HG03558 (cell line): ENCODE results near the gene SH3GL2.
"Not testable (repeated sequence)": the region's sequence is repeated elsewhere in the genome, so short reads cannot be mapped to it uniquely, and the experiment has no call there.

ENCODE experiments used
- ATAC-seq: cut with Tn5 transposase; IDR thresholded peaks from one replicate; pipeline ENCODE4 v1.9.1; 2021; ENCODE audit warnings: moderate number of reproducible peaks; ENCODE audit not compliant: unreplicated experiment; ENCODE audit errors: extremely low read depth

The SH3GL2 gene

DNA sequence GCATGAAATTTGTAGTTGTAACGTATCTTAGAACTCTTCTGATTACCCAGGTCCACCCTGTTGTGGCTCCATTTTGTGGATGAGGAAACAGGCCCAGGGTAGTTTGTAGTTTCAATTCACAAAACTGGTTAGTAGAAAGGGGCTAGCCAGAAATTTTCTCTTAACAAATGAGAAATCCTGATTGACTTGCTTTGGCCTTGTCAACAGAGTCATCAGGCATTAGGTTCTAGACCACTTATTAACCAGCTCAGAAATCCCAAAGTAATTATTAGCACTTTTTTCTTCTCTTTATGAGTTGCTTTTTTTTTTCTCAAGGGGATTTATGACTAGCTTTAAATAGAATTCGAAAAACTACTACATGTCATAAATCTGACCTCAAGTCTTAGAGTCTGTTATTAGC lies 160.2 kb downstream of the SH3GL2 start:
- no peak for ATAC-seq

DNA sequence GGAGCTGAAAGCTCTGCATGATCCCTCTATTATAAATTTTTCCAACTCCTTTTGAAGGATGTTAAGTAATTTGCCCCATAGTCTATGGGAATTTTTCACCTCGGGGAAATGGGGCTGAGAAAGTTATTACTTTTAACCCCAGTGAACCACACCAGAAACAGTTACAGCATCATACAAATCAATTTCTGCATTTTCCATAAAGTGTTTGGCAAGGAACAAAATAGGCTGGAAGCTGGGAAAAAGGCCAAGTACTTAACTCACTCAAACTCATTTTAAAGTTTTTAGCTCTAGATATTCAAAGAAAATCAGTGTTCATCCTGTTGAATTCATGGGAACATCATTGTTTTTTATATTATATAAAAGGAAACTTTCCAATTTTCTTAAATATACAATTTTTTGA lies 160.9 kb downstream of the SH3GL2 start:
- ATAC-seq, result no peak

DNA sequence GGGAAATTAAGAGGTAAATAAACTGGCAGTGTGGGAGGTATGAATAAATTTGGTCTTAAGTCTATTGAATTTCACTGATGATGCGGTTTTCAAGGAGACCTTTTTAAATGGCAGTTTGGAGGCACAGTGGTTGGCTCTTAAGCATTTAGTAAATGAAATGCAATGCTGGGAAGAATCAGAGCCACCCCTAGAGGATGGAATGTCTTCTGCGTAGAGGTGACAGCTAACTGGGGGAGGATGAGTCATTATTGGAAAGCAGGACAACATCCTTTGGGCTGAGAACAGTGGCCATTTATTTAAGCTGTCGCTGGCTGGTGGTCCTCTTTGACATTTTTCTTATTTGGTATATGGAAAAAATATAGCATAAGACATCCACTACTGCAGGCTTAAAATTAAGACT lies 163.2 kb downstream of the SH3GL2 start:
- no peak for ATAC-seq

DNA sequence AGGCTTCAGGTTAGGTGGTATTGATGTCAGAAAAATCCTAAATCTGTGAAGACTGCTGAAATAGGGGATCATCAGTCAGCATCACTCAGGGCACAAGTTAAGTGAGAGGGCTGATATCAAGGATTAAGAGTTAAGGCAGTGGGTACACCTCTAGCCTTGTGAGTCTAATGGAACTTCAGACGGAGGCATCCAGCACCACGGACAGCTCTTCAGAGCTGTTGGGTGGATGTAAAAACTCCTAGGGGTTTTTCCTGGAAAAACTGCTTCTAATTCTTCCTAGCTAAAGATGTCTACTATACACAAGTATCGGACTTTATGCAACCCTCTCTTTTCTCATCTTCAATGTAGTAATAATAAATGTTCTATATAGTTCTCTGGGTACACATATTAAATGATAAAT lies 165.9 kb downstream of the SH3GL2 start:
- no peak for ATAC-seq

DNA sequence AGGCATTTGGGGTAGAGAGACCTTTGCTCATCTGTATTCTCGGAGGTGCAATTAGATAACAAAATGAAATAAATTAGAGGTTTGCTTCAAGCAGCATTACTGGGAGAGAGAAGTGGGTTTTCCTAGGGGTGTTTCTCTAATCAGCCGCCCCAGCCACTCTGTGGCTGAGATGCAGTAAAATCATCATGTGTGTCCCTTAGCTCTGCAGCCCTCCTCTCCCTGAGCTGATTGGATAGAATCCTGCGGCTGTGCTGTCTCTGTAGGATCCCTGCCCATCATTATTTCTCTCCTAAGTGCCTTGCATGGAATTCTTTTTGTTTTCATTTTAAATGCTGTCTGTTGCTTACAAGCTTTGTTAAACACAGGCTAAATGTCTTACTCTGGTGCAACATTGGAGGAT lies 171.4 kb downstream of the SH3GL2 start:
- ATAC-seq, result no peak

DNA sequence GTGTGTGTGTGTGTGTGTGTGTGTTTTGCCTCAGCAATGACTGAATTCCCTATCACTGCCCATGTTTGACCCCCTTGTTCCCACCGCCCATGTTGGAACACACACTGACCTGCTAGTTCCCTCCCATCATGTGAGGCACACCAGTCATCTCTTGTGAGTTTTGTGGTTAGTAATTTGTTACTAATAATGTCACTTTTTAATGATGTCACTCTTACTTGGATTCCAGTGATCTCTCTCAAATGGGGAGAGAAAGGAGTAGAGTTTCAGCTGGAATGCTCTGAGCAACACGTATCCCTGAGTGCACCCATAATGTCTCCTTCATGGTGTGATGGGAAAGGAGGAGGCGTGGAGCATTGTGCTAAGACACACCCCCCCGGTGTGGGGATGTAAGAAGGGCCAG lies 172.6 kb downstream of the SH3GL2 start:
- ATAC-seq, result no peak

DNA sequence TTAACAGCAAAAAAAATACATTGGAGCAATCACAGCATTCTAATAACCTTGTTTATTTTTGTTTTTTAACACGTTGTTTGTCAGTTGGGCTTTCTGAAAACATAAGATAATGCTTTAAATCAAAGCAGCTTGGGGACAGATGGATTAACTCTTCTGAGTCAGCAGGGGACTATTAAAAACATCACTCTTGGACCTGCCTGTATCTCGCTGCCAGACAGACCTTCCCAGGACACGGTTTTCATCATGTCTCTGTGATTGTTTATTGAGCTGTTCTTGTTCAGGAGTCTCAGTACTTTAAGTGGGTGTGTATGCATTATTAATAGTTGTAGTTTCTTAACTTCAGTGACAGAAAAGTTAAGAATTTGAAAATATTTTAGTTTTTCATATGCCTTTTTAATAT lies 173.2 kb downstream of the SH3GL2 start:
- ATAC-seq, result no peak

DNA sequence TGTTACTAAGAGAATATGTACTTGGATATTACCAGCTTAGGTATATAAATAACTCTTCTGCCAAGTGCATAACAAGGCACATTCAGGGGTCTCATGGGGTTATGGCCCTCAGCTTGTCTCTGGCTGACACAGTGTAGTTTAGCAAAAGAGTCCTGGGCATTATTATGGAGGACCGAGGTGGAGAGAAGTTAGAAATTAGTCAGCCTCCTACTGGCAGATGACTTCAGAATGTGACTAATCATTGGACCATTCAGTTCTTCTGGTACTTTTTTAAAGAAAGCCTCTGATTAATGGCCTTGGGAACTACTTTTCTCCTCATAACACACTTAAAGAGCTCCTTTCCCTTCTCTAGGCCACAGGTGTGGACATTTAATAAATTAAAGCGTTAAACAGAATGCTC lies 178.9 kb downstream of the SH3GL2 start:
- no peak for ATAC-seq

DNA sequence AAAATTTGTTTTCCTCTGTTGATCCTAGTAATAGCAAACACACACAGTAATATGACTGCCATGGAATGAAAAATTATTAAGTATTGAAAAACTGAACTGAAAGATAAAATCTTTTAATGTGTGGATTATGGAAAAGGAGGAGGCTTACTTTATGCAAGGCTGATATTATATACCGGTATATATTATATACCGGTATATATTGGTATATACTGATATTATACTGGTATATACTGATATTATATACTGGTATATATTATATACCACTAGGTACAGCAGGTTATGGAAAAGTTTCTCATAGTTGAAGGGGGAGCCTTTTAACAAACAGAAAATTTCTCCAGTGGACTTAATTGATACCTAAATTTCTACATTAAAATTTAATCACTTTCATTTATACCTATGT lies 181.4 kb downstream of the SH3GL2 start:
- ATAC-seq, result no peak

DNA sequence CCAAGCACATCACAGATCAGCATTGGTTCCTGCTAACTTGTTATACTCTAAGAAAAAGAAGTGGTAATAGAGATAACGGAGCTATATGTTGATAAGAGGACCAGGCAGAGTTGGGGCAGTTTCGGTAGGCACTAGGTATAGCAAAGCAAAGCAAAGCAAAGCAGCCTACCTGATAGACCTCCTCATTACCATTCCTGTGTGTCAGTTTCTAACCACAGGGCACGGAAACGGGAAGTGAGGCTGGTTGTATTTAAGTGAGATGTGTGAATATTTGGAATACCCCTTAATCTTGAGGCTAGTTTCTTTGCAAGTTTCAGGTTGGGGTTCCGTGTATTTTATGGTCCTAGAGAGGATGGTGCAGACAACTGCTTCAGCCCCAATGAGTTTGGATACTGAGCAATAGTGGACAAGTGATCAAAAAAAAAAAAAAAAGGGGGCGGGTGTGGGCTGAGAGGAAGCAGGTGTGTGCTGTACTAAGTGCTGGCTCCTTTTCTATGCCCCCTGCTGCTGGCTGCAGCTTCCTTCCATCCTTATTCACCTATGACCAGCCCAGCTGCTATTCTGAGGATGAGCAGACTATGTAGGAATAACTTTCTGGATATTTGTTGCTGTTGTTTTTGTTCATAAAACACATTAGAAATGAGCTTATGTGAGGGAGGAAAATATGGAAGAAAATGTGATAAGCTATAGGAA lies 183.3 kb downstream of the SH3GL2 start:
- no peak for ATAC-seq

DNA sequence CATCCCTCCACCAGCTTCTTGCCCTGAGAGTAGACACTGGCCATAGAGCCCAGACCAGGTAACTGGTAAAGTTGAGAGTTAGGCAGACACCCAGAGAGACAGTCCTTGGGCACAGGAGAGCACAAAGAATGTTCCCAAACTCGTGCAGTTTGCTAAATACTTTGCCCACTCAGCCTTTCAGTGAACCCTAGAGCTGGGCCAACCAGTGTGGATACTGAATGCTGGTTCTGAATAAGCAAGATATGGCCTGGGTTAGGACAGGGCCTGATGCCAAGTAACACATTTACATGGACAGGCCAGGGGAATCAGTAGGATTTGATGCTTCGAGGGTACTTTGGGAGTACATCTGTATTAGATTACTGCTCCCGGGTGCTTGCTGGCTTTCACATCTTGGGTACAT lies 185.4 kb downstream of the SH3GL2 start:
- ATAC-seq, result no peak

DNA sequence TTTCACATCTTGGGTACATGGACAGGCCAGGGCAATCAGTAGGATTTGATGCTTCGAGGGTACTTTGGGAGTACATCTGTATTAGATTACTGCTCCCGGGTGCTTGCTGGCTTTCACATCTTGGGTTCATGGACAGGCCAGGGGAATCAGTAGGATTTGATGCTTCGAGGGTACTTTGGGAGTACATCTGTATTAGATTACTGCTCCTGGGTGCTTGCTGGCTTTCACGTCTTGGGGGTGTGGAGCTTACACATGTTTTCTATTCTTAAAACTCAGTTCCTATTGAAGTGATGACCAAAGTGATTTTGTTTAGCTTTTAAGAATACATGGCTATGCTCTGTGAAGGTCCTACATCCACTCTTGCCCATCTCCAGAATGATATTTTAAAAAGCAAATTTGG lies 186.3 kb downstream of the SH3GL2 start:
- ATAC-seq, result not testable (repeated sequence)

DNA sequence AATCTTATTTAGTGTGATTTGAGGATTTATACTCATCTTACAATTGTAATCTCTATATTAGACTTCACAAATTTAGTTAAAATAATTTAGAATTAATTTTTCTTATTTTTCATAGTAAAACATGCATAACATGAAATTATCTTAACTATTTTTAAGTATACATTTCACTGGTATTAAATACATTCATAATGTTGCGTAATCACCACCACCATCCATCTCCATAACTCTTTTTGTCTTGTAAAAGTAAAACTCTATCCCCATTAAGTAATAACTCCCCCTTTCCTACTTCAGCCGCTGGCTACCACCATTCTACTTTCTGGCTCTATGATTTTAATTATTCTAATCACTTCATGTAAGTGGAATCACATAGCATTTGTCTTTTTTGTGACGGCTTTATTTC lies 193.4 kb downstream of the SH3GL2 start:
- no peak for ATAC-seq

DNA sequence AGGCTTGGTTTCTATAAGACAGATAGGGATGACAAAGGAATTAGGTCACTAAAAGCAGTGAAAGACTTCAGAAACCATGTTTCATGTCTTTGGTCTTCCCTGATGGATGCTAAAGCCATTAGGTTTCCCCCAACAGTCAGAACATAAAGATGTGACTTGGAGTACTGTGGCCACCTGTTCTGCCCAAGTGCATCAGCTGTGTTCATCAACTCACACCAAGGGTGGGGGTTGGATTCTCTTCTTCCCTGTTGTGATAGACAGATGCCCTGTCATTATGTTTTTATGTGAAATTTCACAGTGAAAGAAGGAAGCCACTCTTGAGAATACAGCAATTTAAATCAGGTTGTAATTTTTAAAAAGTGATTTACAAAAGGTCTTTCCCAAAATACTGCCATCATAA lies 196.8 kb downstream of the SH3GL2 start:
- no peak for ATAC-seq

DNA sequence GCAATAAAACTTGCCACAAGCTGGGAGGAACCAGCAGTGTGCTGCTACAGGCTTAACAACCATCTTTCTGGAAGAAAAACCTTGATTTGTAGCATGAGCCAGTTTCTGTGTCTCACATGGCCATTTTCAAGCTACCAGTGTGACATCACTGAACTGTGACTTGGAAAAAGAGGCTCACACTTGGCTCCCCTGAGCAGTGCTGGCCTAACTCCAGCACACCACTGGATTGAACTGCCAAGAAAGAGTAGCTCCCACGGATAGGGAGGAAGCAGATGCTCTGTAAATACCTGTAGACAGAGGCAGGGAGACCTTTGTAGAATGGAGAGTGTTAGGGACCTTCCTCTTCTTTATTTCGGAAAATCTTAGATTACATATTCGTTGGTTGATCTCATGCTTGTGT lies 197.9 kb downstream of the SH3GL2 start:
- ATAC-seq, result no peak

DNA sequence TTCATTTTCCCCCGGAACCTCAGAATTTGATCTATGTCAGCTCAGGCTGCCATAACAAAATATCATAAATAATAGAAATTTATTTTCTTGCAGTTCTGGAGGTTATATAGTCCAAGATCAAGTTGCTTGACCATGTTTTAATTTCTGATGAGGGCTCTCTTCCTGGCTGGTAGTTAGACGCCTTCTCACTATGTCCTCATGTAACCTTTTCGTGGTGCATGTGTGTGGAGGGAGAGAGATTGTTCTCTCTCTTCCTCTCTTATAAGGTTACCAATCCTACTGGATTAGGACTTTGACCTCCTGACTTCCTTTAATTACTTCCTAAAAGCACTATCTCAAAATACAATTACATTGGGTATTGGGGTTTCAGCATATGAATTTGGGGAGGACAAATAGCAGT lies 198.6 kb downstream of the SH3GL2 start:
- no peak for ATAC-seq

DNA sequence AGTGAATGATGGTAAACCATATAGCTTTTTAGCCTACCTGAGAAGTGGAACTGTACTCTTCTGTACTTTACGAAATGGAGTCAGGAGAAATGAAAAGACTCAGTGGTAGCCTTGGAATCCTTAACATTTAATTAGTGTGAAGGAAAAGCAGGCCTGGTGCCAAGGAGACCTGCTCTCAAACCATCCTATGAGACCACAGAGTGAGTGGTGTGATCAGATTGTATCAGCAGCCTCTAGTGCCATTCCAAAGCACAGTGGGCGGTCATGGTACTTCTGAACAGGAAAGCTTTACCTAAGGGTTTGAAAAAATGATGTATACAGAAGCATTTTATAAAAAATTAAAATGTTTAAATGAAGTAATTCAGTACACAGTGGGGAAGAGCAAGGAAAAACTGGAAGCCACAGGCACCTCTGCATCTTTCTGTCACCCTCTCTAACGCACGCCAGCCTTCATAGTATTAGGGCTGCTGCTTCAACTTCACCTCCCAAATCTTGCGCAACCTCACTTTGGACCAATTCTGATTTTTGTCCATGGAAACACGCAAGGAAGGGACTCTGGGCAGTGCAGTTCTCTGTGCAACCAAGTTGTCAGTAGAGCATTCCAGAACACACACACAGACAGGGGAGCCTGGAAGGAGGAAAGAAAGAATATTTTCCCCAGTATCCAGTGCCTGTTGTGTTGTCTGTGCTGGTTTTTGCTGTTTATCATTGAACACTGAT lies 203.7 kb downstream of the SH3GL2 start:
- ATAC-seq, result no peak

DNA sequence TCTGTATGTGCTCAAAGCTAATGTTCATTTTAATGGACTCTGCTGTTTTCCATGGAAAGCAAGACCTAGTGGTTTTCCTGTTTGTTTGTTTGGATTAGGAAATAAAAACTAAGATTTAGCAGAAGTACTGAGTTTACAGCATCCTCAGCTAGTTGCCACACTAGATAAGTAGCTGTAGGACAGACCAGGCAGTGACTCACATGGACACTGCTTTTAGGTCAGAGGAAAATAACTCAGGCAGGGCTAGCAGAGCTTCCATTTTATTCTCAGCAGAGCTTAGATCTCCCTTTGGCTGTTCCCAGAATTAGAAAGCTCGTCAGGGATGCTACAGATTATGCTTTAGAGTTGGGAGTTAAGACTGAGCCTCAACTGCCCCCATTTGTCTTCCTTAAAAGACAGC lies 204.4 kb downstream of the SH3GL2 start:
- no peak for ATAC-seq

DNA sequence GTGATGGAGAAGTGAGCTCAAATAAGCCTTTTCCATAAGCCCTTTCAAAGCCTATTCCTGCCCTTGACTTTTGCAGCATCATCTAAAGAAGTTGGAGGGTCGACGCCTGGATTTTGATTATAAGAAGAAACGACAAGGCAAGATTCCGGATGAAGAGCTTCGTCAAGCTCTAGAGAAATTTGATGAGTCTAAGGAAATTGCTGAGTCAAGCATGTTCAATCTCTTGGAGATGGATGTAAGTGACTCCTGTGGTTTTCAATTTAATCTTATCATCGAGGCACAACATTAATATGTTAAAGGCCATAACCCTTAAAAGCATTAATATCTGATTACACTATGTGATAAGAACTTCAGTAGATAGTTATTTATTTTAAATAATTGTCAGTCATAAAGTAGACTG lies 210.4 kb downstream of the SH3GL2 start:
- no peak for ATAC-seq

DNA sequence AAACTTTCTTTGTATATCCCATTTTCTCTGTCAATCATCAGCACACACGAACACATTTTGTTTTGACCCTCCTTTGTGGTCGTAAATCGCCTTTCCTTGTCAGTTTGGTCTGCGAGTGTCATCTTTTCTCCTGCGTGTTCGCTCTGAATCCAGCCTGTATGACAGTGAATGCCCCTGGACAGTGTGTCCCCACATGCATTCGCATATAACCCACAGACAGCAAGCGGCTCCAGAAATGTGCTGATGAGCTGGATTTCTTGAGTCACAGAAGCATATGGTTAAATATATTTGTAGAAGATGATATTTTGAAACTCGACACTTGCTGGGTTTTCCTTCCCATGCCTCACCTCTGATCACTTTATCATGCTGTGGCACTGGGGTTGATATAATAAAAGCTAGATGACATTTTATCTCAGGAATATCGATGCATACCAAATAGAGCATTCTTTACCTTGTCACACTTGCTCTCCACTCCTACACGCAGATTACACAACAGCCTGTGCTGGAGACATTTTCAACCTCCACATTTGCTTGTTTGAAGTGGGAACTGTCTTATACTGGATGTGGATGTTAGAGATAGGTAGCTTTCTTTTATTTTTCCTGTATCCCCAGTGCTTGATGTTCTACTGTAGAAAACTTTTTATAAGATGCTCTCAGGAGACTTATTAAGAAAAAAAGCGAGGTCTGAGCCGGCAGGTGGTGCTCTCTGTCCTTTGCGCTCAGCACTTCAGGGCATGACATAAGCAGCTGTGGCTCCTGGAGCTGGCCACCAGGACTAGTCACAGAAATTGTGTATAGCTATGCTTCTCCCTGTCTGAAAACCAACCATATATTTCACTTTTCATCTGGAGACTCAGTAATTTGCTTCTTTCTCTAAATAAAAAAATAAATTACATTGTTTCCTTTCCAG lies 215.1 kb downstream of the SH3GL2 start:
- no peak for ATAC-seq

DNA sequence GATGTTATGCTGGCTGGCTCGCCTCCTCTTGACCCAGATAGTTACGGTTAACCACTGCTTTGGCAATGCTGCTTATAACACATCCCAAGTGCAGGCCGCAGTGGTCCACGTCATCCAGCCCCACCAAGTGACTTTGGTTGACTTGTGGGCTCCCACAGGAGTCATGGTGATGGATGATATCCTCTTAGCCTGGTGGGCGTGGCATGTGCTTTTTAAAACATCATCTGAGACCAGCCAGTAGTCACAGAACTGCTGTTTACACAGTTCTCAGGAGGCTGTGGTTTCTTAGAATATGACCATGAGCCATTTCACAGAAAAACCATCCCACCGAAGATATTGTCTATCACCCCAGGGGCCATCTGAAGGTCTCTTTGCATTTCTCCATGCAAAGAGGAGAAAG lies 216.9 kb downstream of the SH3GL2 start:
- no peak for ATAC-seq
